HG03039 (cell line): Measurements from ENCODE around the gene NDUFS5.
"Not testable (repeated sequence)": the region's sequence is repeated elsewhere in the genome, so short reads cannot be mapped to it uniquely, and the experiment has no call there.

Experiments
- ATAC-seq: cut with Tn5 transposase; IDR thresholded peaks from one replicate; pipeline ENCODE4 v1.9.1; 2021; ENCODE audit warnings: mild to moderate bottlenecking, moderate library complexity; ENCODE audit not compliant: unreplicated experiment

Gene NDUFS5

GRCh38 chr1:39026051-39026865, at the start of gene NDUFS5:
Gene NDUFS5, plus strand, starts transcription at chr1:39026350. Its CDS starts 2,375 bp downstream, at chr1:39028725.
- ATAC-seq = peak; percentile 84

- ATAC-seq = not testable (repeated sequence)
These were observed 48.5 kb upstream of the NDUFS5 start for GRCh38 chr1:38977399-38978244.

- ATAC-seq = not testable (repeated sequence)
These were observed 48.0 kb upstream of the NDUFS5 start for GRCh38 chr1:38978245-38978542.

GRCh38 chr1:38979380-38979779, 46.8 kb upstream of the NDUFS5 start:
- not testable (repeated sequence) for ATAC-seq

- ATAC-seq = no peak
These were observed 36.2 kb upstream of the NDUFS5 start for GRCh38 chr1:38989979-38990378.

GRCh38 chr1:38990386-38990737, 35.8 kb upstream of the NDUFS5 start:
- no peak for ATAC-seq

GRCh38 chr1:38990738-38991637, 35.2 kb upstream of the NDUFS5 start, which contains the start of gene AKIRIN1:
Gene AKIRIN1, plus strand, starts transcription at chr1:38991276. Its CDS starts 105 bp downstream, at chr1:38991381.
- ATAC-seq = peak; percentile 93

GRCh38 chr1:38991638-38992411, 34.3 kb upstream of the NDUFS5 start:
- peak; percentile 8 for ATAC-seq

GRCh38 chr1:38992412-38993111, 33.6 kb upstream of the NDUFS5 start:
- ATAC-seq = no peak

- ATAC-seq = no peak
These were observed 32.0 kb upstream of the NDUFS5 start for GRCh38 chr1:38994196-38994595.

GRCh38 chr1:38997034-38997900, 28.9 kb upstream of the NDUFS5 start:
- no peak for ATAC-seq

GRCh38 chr1:38997901-38998190, 28.3 kb upstream of the NDUFS5 start:
- ATAC-seq = no peak

GRCh38 chr1:39001516-39002421, 24.4 kb upstream of the NDUFS5 start:
- no peak for ATAC-seq

- no peak for ATAC-seq
These were observed 22.9 kb upstream of the NDUFS5 start for GRCh38 chr1:39003281-39003680.

GRCh38 chr1:39003794-39004193, 22.4 kb upstream of the NDUFS5 start:
- no peak for ATAC-seq

GRCh38 chr1:39006287-39006686, 19.9 kb upstream of the NDUFS5 start:
- no peak for ATAC-seq

GRCh38 chr1:39006726-39007645, 19.2 kb upstream of the NDUFS5 start:
- ATAC-seq = no peak
